ENCODE data around the gene GNG2.

GNG2 gene

DNA sequence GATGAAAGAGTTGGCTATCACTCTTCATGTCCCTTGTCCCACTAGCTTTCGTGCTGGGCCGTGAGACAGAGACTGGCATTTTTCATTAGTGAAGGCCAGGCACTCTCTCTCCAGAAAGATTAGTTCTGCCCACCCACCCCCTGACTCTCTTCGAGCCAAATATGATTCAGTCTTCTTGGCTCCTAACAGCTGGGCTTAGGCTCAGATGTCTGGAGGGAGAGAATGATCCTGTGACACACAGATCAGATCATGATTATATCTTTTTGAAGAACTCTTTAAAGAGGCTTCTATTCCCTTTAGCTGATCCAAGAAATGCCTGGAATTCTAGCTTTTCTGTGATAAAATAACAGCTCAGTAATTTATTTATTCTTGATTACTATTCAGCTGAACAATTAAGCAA, 5.2 kb upstream of the GNG2 start:
- in situ Hi-C loops (cut with MboI; ENCODE audit: low sequenced_read_pairs): no loop called here

DNA sequence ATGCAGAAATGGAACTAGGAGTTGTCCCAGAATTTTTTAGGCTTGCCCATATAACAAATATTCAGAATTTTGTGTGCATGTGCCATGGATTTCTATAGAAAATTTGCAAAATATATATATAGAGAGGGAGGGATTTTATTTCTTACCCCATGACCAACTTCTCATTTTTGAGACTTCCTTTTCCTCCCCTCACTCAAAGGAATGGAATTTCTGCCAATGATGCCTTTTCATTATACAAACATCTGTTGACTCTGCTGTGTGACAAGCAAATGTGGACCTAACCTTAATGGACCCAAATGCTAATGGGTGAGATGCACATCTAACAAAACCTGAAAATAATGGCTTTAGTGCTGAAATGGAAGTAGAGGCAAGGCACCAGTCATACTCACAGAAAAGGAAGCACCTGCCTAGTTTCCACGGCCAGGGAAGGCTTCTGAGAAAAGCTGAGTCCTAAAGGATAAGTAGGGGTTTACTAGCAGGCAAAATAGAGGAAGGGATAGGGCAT, 3.6 kb upstream of the GNG2 start:
- in situ Hi-C loops (cut with MboI; ENCODE audit: low sequenced_read_pairs): no loop called here

DNA sequence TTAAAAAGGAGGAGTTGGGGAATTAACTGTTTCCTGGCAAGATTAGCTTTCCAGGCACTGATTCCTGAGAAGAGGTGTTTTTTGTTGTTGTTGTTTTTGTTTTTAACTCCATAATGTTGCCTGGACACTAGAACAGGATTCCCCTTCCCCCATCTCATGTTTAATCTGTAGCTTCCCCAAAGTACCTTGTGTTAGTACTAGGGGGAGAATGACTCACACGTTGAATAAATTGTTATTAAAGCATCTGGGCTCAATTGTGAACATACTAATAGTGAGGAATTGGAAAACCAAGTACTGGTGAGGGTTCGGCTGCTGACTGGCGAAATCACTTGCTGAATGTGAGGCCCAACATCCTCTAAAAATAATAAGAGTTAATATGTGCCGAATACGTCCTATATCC, 1.3 kb upstream of the GNG2 start:
- in situ Hi-C loops (cut with MboI; ENCODE audit: low sequenced_read_pairs): no loop called here

DNA sequence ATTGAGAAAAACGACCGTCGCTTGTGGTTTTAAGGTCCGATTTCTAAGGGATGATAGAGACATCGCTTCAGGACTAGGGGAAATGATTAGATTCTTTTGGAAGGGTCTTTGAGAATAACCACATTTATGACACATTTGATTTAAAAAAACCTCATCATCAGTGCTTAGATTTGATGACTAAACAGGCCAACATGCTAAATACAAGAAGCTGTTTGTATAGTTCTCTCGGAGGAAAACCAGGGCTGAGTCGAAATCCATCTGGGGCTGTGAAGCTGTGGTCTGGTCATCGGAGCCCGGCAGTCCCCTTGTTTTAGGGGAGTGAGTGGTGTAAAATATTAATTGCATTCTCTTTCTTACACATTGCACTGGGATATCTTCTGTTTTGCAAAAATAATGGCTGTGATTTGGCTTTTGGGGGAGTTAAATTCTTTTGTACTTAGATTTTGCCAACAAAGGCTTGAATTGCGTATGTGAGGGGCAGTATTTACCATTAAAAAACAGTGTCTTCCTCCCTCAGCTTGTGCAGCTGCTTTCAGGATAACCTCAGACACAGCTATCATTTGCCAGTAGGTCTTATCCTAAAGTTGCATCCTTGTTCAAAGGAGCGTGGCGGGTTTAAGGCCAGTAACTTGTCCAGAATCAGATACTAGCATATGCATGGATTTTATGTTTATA, 550 bp downstream of the GNG2 start:
- in situ Hi-C loops (cut with MboI; ENCODE audit: low sequenced_read_pairs): no loop called here

DNA sequence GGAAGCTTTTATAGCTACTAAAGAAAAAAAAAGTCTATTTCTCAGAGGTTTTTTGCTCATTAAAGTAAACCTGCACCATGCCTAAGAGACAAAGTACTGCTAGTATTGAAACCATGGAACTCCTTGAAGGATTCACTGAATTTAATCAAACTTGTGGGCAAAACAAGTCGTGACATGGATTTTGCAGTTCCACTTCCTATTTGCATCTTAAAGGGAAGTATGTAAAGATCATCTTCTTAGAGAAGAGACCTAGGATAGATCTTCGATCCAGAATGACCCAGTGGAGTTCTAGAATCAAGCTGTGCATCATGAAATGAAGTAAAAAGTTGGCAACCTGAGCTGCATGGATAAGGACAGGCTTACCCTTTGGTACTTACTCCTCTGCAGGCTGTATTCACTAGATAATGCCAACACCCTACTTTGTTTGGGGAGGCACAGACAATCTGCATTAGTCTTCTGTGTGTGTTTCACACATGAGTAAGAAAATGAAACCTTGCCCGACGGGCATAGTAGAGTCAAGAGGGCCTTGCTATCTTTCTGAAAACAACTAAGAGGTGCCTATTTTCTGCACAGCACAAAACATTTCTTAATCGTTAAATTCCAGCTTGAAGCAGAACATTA, 1.9 kb downstream of the GNG2 start:
- in situ Hi-C loops (cut with MboI; ENCODE audit: low sequenced_read_pairs): no loop called here

DNA sequence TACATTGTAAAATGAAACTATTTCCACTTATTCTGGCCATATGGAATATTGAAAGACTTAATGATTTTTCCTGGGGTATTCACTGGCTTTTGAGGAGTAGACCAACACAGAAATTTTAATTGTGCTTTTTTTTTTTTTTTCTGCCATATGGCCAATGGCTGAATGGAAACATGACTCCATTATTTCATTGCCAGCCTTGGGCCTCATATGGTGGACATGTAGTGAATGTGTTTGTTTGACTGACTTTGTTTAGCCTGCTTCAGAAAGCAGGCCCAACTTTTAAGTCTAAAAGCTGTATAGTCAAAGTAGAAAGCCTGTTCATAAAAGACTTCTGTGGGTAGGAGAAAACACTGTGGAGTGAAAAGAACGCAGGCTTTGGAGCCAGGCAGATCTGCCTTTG, 2.4 kb downstream of the GNG2 start:
- in situ Hi-C loops (cut with MboI; ENCODE audit: low sequenced_read_pairs): no loop called here

DNA sequence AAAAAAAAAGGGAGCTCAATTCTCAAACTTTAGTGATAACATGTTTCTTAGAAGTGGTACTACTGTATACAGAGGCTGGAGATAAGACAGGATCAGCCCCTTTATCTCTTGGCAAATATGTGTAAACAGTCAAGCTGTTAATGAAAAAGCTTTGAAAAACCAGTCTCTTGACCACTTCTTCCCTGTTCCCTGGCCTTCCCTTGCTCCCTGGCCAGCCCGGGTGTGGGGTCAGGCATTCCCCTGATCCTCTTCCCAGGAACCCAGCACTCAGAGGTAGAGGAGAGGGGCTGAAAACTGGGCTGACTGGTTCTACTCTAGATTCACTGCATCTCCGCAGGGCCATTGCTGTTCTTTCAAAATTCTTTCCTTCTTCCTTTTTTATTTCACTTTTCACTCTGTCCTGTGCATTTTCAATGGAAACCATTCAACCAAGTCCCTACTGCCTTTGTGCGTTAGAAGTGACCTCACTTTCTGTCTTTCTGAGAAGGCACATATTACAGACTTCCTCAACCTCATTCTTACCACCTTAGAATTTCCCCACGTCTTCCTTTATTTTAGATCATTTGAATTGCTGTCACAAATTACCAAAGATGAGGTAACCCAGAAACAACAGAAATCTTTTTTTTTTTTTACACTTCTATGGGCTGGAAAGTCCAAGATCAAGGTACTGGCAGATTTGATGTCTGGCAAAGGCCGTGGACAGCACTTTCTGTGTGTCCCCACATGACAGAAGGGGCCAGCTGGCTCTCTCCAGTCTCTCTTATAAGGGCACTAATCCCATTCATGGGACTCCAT, 5.7 kb downstream of the GNG2 start:
- in situ Hi-C loops (cut with MboI; ENCODE audit: low sequenced_read_pairs): no loop called here

DNA sequence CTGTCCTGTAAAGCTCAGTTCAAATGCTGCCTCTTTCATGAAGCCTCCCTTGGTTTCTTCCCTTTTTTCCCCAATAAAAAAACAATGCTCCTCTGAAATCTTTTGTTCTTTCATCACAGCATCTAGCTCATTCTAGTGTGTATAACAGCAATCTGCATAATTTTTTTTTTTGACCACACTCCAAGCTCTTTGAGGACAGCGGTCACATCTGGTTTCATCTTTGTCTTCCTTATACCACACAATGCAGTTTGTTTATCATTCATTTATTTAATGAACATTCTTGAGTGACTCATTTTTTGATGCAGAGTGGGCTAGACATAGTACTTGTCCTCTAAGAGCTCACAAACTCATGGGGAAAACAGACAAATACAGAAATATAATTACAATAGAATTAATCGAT, 7.3 kb downstream of the GNG2 start:
- in situ Hi-C loops (cut with MboI; ENCODE audit: low sequenced_read_pairs): no loop called here

DNA sequence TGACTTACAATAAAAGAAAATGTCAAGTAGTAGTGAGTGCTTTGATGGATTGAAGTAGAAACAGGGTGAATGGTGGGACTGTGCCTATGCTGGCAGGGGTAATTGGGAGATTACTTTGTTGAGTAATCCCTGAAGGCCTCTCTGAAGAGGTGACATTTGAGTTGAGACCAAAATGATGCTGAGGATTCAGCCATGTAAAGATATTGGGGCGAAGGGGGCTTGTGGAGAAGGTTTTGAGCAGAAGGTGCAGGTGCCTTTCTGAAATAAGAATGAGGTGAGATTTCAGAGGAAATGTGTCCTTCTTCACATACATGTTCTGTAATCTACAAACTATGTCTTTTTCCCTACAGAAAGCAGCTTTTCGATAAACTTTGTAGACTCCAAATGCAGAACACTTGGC, 8.0 kb downstream of the GNG2 start:
- in situ Hi-C loops (cut with MboI; ENCODE audit: low sequenced_read_pairs): no loop called here

DNA sequence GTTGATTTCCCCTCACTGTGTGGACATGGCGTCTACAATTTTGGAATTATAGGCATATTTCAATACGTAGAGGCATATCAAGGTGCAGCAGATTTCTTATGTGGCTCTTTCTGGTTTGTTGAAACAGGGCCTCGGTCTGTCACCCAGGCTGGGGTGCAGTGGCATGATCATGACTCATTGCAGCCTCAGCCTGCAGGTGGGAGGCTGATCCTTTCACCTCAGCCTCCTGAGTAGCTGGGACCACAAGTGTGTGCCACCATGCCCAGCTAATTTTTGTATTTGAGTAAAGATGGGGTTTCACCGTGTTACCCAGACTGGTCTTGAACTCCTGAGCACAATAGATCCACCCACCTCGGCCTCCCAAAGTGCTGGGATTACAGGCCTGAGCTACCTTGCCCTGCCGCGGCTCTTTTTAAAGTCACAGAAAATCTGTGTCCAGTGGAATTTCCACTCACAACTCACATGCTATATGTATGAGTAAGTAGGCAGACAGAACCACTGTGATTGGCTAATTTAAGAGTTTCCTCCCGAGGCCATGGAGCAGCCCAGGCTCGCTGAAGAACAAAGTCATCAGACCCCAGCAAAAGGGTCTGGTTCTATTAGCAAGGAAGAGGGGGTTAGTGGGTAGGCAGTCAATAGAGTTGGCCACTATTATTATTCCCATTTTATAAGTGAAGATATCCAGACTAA, 9.1 kb downstream of the GNG2 start:
- in situ Hi-C loops (cut with MboI; ENCODE audit: low sequenced_read_pairs): no loop called here

DNA sequence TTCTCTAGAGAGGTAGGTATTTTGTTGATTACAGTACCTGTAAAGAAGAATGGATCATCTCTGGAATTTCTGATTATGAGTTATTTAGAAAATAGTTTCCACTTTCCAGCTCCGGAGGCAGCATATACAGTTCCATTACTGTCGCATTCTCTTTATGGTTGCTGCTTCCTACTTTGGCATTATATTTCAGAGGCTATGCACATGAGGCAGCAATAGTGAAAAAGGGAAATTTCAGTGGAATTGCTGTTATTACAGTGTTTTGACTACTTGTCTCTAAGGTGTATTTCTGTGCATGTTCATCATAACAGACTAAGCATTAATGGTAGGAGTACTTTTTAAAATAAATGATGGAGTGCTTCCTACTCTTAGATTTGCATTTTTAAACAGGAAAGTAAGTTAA, 10.2 kb downstream of the GNG2 start:
- in situ Hi-C loops (cut with MboI; ENCODE audit: low sequenced_read_pairs): no loop called here

DNA sequence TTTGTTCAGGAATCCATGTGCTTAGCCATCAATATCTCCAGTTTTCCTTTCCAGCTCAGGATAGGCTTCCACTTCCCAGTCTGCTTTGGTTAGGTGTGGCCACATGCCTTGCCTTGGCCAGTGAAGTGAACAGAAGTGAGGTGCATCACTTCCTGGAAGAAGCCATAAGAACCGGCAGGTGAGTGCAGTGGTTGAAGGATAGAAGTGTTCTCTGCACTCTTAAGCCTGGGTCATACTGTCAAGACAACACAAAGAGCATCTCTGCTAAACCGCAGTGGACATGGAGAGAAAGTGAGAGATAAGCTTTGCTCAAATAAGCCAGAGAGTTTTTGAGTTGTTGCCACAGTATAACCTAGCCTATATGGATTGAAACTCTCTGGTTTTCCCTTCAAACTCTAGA, 11.4 kb downstream of the GNG2 start:
- in situ Hi-C loops (cut with MboI; ENCODE audit: low sequenced_read_pairs): no loop called here

DNA sequence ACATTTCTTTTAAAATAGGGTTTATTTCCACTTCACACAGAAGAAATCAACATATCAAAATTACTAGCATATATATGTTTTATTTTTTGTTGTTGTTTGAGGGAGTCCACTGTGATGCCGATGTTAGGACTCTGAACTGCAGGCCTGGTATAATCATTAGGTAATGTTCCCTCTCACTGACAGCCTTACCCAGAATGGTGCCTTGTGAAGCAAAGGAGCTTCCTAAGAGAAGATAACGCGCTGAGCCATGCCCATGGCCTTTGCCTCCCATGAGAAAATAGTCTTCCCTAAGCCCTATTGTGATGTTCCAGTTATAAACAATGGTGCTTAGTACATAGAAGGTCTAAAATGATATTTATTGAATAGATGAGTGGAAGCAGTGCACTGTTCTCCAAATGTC, 12.0 kb downstream of the GNG2 start:
- in situ Hi-C loops (cut with MboI; ENCODE audit: low sequenced_read_pairs): no loop called here

DNA sequence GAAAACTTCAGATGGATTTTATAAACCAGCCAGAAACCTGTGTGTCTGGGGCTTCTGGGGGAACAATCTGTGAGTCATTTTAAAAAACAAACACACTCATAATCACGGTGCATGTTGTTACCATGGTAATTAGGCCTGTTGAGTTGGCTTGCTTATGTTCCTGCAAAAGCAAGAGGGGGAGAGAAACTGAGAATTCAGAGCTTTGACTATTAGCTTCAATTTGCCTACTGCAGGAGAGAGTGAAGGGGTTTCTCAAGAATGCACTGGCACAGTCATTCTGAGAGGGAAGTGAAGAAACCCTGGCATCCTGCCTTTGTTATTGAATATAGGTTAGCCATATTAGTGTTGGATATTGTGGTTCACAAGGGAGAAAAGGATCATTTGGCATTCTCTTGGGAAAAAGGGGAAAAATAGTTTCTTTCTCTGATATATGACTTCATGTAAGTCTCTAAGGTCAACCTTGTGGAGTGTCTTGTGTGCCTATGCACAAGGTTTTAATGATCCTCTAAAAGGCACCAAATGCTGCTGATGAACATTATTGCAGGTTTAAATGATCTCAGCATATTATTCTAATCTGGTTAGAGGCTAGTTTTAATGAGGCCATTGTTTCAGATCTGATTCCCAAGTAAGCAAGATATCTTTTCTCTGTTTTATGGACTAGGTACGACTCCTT, 12.9 kb downstream of the GNG2 start:
- in situ Hi-C loops (cut with MboI; ENCODE audit: low sequenced_read_pairs): no loop called here

DNA sequence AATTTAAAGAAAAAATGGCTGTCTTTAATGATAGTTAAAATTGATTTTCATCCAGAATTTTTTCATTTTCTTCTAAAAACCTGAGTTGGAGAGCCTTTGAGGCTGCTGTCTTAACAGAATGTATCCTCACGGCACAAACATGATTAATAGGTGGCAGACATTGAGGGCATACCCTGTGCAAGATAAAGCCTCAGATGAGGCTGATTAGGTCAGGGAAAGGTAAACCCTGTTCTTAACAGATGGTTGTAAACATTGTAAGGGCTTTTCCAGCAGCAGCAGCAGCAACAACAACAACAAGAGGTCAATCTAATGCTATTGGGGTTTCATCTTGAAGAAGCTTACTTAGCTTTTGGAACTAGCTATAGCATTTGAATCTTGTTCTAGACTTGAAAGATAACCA, 17.4 kb downstream of the GNG2 start:
- in situ Hi-C loops (cut with MboI; ENCODE audit: low sequenced_read_pairs): no loop called here

DNA sequence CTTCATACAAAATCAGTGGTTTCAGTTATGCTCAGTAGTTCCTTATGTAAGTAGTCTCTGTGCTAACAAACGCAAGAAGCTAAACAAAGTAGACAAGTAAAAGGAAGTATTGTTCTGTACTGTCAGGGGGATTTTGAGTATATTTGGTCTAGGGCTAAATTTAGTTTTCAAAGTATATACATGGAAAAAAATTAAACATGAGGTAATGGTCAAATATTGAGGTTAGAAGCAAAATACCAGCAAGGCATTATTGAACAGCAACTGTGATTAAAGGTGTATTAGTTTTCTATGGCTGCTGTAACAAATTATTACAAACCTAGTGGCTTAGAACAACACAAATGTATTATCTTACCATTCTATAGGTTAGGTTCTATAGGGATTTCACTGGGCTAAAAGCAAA, 18.8 kb downstream of the GNG2 start:
- in situ Hi-C loops (cut with MboI; ENCODE audit: low sequenced_read_pairs): no loop called here

DNA sequence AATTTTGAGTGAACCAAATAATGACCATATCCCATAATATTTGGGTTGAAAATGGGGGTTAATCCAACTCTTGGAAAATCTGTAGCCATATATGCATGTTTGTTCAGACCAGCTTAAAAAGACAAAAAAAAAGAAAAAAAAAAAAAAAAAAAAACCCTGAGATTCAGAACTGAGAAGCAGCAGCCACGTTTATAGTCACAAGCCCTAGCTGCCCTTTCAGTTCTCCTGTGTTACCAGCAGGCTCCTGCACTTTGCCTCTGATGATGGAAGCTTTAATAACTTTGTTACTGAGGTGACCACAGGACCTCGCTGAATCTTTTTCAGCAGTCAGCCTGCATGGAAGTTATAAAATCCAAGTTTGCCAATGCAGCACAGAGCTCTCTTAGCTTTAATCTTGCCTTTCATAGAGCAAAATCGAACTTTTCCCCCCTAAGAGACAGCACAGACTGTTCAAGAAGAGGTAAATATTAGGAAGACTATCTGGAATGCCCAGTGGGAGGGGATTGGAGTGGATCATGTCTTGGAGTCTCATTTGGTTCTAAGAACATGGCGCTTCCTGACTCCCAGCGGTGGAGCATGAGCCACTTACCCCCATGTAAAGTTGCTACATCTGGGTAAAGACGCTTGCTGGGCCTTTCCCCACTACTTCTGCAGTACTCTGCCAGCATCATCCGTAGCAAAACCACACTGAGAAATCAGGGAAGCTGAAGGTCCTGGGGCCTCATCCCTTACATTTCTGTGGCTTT, 20.6 kb downstream of the GNG2 start:
- in situ Hi-C loops (cut with MboI; ENCODE audit: low sequenced_read_pairs): no loop called here

DNA sequence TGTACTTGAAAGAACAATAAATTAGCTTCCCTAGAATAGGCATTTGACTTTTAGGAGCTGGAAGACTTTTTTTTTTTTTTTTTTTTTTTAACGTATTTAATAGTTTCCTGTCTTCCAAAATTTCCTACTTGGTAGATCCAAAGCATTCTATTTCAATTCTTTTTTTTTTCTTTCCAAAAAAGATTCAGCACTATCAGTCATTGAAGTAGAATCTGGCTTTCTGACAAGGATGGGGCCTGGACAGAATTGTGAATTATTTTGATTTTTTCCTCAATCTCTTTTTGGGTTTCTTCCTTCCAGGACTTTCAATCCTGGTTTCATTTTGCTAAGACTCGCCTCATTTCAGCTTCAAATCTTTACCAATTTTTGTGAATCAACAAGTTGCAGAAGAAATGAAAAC, 21.2 kb downstream of the GNG2 start:
- in situ Hi-C loops (cut with MboI; ENCODE audit: low sequenced_read_pairs): no loop called here

DNA sequence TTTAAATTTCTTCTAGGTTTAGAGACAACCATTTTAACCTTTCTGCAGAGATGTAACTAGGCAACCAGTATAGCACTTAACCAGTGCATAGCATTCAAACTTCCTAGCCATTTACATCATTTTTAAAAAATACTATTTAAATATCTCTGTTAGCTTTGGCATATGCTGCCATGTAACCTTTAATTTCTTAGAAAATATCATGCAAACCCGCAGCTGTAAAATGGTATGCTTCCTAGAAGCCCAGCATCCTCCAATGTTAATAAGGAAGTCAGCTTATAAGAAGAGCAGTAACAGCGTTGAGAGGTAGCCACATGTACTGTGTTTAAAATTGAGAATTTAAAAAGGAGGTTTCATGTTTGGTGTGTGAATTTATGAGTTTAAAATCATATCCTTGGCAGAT, 22.8 kb downstream of the GNG2 start:
- in situ Hi-C loops (cut with MboI; ENCODE audit: low sequenced_read_pairs): no loop called here
